ENCODE measurements around the gene GHR. TPM values are rescaled to one million over a fixed set of nuclear protein-coding genes. Genes with fewer than 3 reads are reported as not detected.

The GHR gene
- total RNA-seq, 4 donors from 2014 or later, result 0.40 to 11.6 (median 7.6) TPM

- no peaks in the 10 kb centered on the region for H3K36me3 ChIP-seq
- intact Hi-C loops (cut with DNase I; ENCODE audit: low total_unique reads), result no loop called here
- TF ChIP-seq POLR2AphosphoS5 (IDR thresholded peaks at IDR 0.05), result no peak
- no peak for TF ChIP-seq POLR2A (IDR thresholded peaks at IDR 0.05)
- no peak for TF ChIP-seq EP300 (IDR thresholded peaks at IDR 0.05; ENCODE audit: low read depth)
- TF ChIP-seq CTCF (IDR thresholded peaks at IDR 0.05), result no peak
- DNase-seq, result no peak
- no peaks in the 10 kb centered on the region for H3K9me3 ChIP-seq
- no peak overlapping the region for H3K4me3 ChIP-seq
- in situ Hi-C loops (cut with MboI; ENCODE audit: low pct_ligation_motif_present in 1 of 4, low pct_unique_long_range_greater_than_20kb in 1 of 4, low sequenced_read_pairs in 3 of 4), result no loop called here
- no peaks in the 10 kb centered on the region for H3K27me3 ChIP-seq
- H3K27ac ChIP-seq, result no peak overlapping the region
- 77% methylated on average over 2 of the region's 2 CpGs; no CpG with 5 or more reads in 1 of the 2 donors for WGBS, 2 donors (ENCODE audit: low coverage in 1 of 2)
- H3K4me1 ChIP-seq, result peaks cover 0 to 10% (median 2%) of the 10 kb centered on the region in 4 donors
Observed at GRCh38 chr5:42629284-42629683, 206.0 kb downstream of the GHR start.

- intact Hi-C loops (cut with DNase I; ENCODE audit: low total_unique reads) (no loop called here), in situ Hi-C loops (cut with MboI; ENCODE audit: low pct_ligation_motif_present in 1 of 4, low pct_unique_long_range_greater_than_20kb in 1 of 4, low sequenced_read_pairs in 3 of 4) (no loop called here)
- H3K4me1 ChIP-seq, result no peaks in the 10 kb centered on the region
- WGBS, 2 donors (ENCODE audit: low coverage in 1 of 2), result 79 to 86% methylated on average over 5 of the region's 5 CpGs
- H3K27me3 ChIP-seq, result no peaks in the 10 kb centered on the region
- TF ChIP-seq CTCF (IDR thresholded peaks at IDR 0.05) (no peak), EP300 (IDR thresholded peaks at IDR 0.05; ENCODE audit: low read depth) (no peak), POLR2A (IDR thresholded peaks at IDR 0.05) (no peak), POLR2AphosphoS5 (IDR thresholded peaks at IDR 0.05) (no peak)
- H3K4me3 ChIP-seq, result no peak overlapping the region
- DNase-seq, result no peak
- H3K36me3 ChIP-seq, result no peaks in the 10 kb centered on the region
- H3K27ac ChIP-seq, result no peak overlapping the region
- no peaks in the 10 kb centered on the region for H3K9me3 ChIP-seq
Observed at GRCh38 chr5:42631241-42631640, 208.0 kb downstream of the GHR start.

GRCh38 chr5:42632354-42632900 lies 209.2 kb downstream of the GHR start:
- no peak for DNase-seq
- TF ChIP-seq EP300 (IDR thresholded peaks at IDR 0.05; ENCODE audit: low read depth), result no peak
- TF ChIP-seq POLR2A (IDR thresholded peaks at IDR 0.05), result no peak
- TF ChIP-seq CTCF (IDR thresholded peaks at IDR 0.05), result no peak
- no peak for TF ChIP-seq POLR2AphosphoS5 (IDR thresholded peaks at IDR 0.05)
- 50 to 56% methylated on average over 1 of the region's 1 CpG for WGBS, 2 donors (ENCODE audit: low coverage in 1 of 2)
- H3K27me3 ChIP-seq, result no peaks in the 10 kb centered on the region
- in situ Hi-C loops (cut with MboI; ENCODE audit: low pct_ligation_motif_present in 1 of 4, low pct_unique_long_range_greater_than_20kb in 1 of 4, low sequenced_read_pairs in 3 of 4) (no loop called here), intact Hi-C loops (cut with DNase I; ENCODE audit: low total_unique reads) (no loop called here)
- no peak overlapping the region for H3K4me3 ChIP-seq
- no peaks in the 10 kb centered on the region for H3K9me3 ChIP-seq
- no peaks in the 10 kb centered on the region for H3K36me3 ChIP-seq
- no peaks in the 10 kb centered on the region for H3K4me1 ChIP-seq
- H3K27ac ChIP-seq, result no peak overlapping the region

GRCh38 chr5:42634575-42634974 lies 211.3 kb downstream of the GHR start:
- Histone ChIP-seq H3K4me1 (no peaks in the 10 kb centered on the region), H3K9me3 (no peaks in the 10 kb centered on the region), H3K27me3 (no peaks in the 10 kb centered on the region), H3K27ac (no peak overlapping the region), H3K4me3 (no peak overlapping the region), H3K36me3 (no peaks in the 10 kb centered on the region)
- DNase-seq, result no peak
- 82 to 91% methylated on average over 3 to 4 of the region's 4 CpGs for WGBS, 2 donors (ENCODE audit: low coverage in 1 of 2)
- TF ChIP-seq POLR2AphosphoS5 (IDR thresholded peaks at IDR 0.05) (no peak), POLR2A (IDR thresholded peaks at IDR 0.05) (no peak), CTCF (IDR thresholded peaks at IDR 0.05) (no peak), EP300 (IDR thresholded peaks at IDR 0.05; ENCODE audit: low read depth) (no peak)
- intact Hi-C loops (cut with DNase I; ENCODE audit: low total_unique reads), result no loop called here
- in situ Hi-C loops (cut with MboI; ENCODE audit: low pct_ligation_motif_present in 1 of 4, low pct_unique_long_range_greater_than_20kb in 1 of 4, low sequenced_read_pairs in 3 of 4), result no loop called here
